Upper lobe of left lung (tissue), 6 donors: ENCODE data around the gene ATXN1. TPM values are rescaled to one million over a fixed set of nuclear protein-coding genes. Genes with fewer than 3 reads are reported as not detected.
A peak's percentile ranks its signal among the peaks of the same experiment; 100 is the strongest.

Source experiments
- ATAC-seq, 2 donors: fragments of 200-7000 bp; cut with Tn5 transposase; one replicate each; pipeline ENCODE4 v1.9.1; 2022; ENCODE audit warnings: mild to moderate bottlenecking in 2 of 2, moderate library complexity in 2 of 2; ENCODE audit not compliant: low FRiP score in 2 of 2
- DNase-seq, 2 donors: peaks; one replicate each; pipeline ENCODE4 v3.0.0-alpha.2; 2019 to 2020
- H3K27ac ChIP-seq, 4 donors: fragments of 200-600 bp; sonication (generic); one replicate each; pipeline ENCODE4 v1.5.1; 2016 to 2019
- H3K27me3 ChIP-seq, 4 donors: fragments of 200-600 bp; sonication (generic); one replicate each; pipeline ENCODE4 v1.5.1; 2017 to 2019
- H3K36me3 ChIP-seq, 4 donors: fragments of 200-600 bp; sonication (generic); one replicate each; pipeline ENCODE4 v1.5.1; 2016 to 2019
- H3K4me1 ChIP-seq, 4 donors: fragments of 200-600 bp; sonication (generic); one replicate each; pipeline ENCODE4 v1.5.1; 2018 to 2019
- H3K4me3 ChIP-seq, 4 donors: fragments of 200-600 bp; sonication (generic); one replicate each; pipeline ENCODE4 v1.5.1; 2017 to 2019; ENCODE audit warnings: mild to moderate bottlenecking in 2 of 4, moderate library complexity in 1 of 4
- H3K9me3 ChIP-seq, 4 donors: fragments of 200-600 bp; sonication (generic); one replicate each; pipeline ENCODE4 v1.5.1; 2018 to 2019
- CTCF ChIP-seq, 6 experiments: fragments of 450-650 bp in 4 of 6; fragments of 200-600 bp in 2 of 6; sonication (generic) in 2 of 6; IDR thresholded peaks; one replicate each; pipeline ENCODE4 v1.5.1; 2016 to 2019; ENCODE audit warnings: antibody characterized with exemption in 6 of 6
- EP300 ChIP-seq, 4 donors: sonication (generic); formaldehyde crosslinking; IDR thresholded peaks; one replicate each; pipeline ENCODE4 v1.5.1; 2017; ENCODE audit warnings: antibody characterized with exemption in 4 of 4, control low read depth in 2 of 4
- POLR2A ChIP-seq, 4 donors: fragments of 450-650 bp; IDR thresholded peaks; one replicate each; pipeline ENCODE4 v1.5.1; 2016 to 2017; ENCODE audit warnings: antibody characterized with exemption in 4 of 4, mild to moderate bottlenecking in 2 of 4
- POLR2AphosphoS5 ChIP-seq, 2 donors: sonication (generic); formaldehyde crosslinking; IDR thresholded peaks; one replicate each; pipeline ENCODE4 v1.5.1; 2017; ENCODE audit warnings: antibody characterized with exemption in 2 of 2
- WGBS, 2 donors: methylation state at CpG; one replicate each; pipeline ENCODE4 v1.1.5; 2017 to 2018; 5-methylcytosine and 5-hydroxymethylcytosine counted together
- total RNA-seq, 6 donors: library from RNA; depleted of rRNA in 4 of 6; stranded (reverse); fragments of >200 nt in 4 of 6; gene quantifications; one replicate each; pipeline versions ENCODE4 v1.1.0 to v1.2.1, GENCODE V29; 2016 to 2021
- donor health status: DM: no; HTN: no; CAD: no; lungs with moderate emphysema.
- donor health status: DM: no; HTN: yes; CAD: no; lungs with severe emphysema.

Gene ATXN1
- total RNA-seq, 6 donors from 2014 or later: 44.2 to 106 (median 71.7) TPM

GRCh38 chr6:16735014-16735413, 26.2 kb downstream of the ATXN1 start:
- H3K4me1 ChIP-seq: peaks cover 43 to 57% (median 50%) of the 10 kb centered on the region in 4 donors

GRCh38 chr6:16733085-16733484, 28.2 kb downstream of the ATXN1 start:
- Histone ChIP-seq H3K36me3 (no peaks in the 10 kb centered on the region), H3K9me3 (no peaks in the 10 kb centered on the region), H3K4me1 (peaks cover 30 to 67% (median 50%) of the 10 kb centered on the region in 4 donors), H3K27ac (peak overlapping the region in 1 of 4 donors; percentile 6), H3K27me3 (no peaks in the 10 kb centered on the region), H3K4me3 (no peak overlapping the region)
- 57 to 62% methylated on average over 6 of the region's 6 CpGs for WGBS, 2 donors
- ATAC-seq: no peak
- peak in 1 of 2 donors; percentile 50 for DNase-seq
- no peak for TF ChIP-seq EP300 (IDR thresholded peaks at IDR 0.05)
- TF ChIP-seq POLR2A (IDR thresholded peaks at IDR 0.05): no peak
- no peak for TF ChIP-seq CTCF (IDR thresholded peaks at IDR 0.05)

More at GRCh38 chr6:16735014-16735413, 26.2 kb downstream of the ATXN1 start:
- no peak overlapping the region for H3K4me3 ChIP-seq
- no peak overlapping the region for H3K27ac ChIP-seq
- DNase-seq (no peak), ATAC-seq (no peak)
- no peaks in the 10 kb centered on the region for H3K9me3 ChIP-seq
- WGBS, 2 donors: 91 to 98% methylated on average over 2 of the region's 2 CpGs
- H3K36me3 ChIP-seq: peaks cover 0 to 3% (median 0%) of the 10 kb centered on the region in 4 donors
- H3K27me3 ChIP-seq: no peaks in the 10 kb centered on the region
- no peak for TF ChIP-seq CTCF (IDR thresholded peaks at IDR 0.05)
- no peak for TF ChIP-seq POLR2A (IDR thresholded peaks at IDR 0.05)
- TF ChIP-seq POLR2AphosphoS5 (IDR thresholded peaks at IDR 0.05): no peak
- TF ChIP-seq EP300 (IDR thresholded peaks at IDR 0.05): no peak

GRCh38 chr6:16731478-16732051, 29.7 kb downstream of the ATXN1 start:
- Histone ChIP-seq H3K36me3 (no peaks in the 10 kb centered on the region), H3K9me3 (no peaks in the 10 kb centered on the region), H3K27ac (peak overlapping the region in 2 of 4 donors; percentile 3 to 40), H3K27me3 (no peaks in the 10 kb centered on the region), H3K4me3 (no peak overlapping the region), H3K4me1 (peaks cover 19 to 66% (median 51%) of the 10 kb centered on the region in 4 donors)
- TF ChIP-seq CTCF (IDR thresholded peaks at IDR 0.05): no peak
- no peak for TF ChIP-seq POLR2AphosphoS5 (IDR thresholded peaks at IDR 0.05)
- no peak for TF ChIP-seq POLR2A (IDR thresholded peaks at IDR 0.05)
- no peak for TF ChIP-seq EP300 (IDR thresholded peaks at IDR 0.05)
- WGBS, 2 donors: 31 to 38% methylated on average over 6 of the region's 6 CpGs
- no peak for ATAC-seq
- no peak for DNase-seq

- 34 to 40% methylated on average over 7 of the region's 7 CpGs for WGBS, 2 donors
- H3K36me3 ChIP-seq: no peaks in the 10 kb centered on the region
- peak overlapping the region in 1 of 4 donors; percentile 40 for H3K27ac ChIP-seq
- DNase-seq: no peak
- TF ChIP-seq POLR2AphosphoS5 (IDR thresholded peaks at IDR 0.05) (no peak), POLR2A (IDR thresholded peaks at IDR 0.05) (no peak), EP300 (IDR thresholded peaks at IDR 0.05) (no peak), CTCF (IDR thresholded peaks at IDR 0.05) (no peak)
- H3K4me3 ChIP-seq: no peak overlapping the region
- H3K9me3 ChIP-seq: no peaks in the 10 kb centered on the region
- no peak for ATAC-seq
- peaks cover 18 to 69% (median 54%) of the 10 kb centered on the region in 4 donors for H3K4me1 ChIP-seq
- H3K27me3 ChIP-seq: no peaks in the 10 kb centered on the region
Measured at GRCh38 chr6:16730738-16731477, 30.4 kb downstream of the ATXN1 start.
